SU-DHL-6 (cell line): ENCODE results near the gene MARK3.
"Not testable (repeated sequence)": the region's sequence is repeated elsewhere in the genome, so short reads cannot be mapped to it uniquely, and the experiment has no call there.

Experiments used
- H2AFZ ChIP-seq: fragments of 200-600 bp; sonication (generic); 2 replicates; pipeline ENCODE4 v1.6.1; 2014; ENCODE audit warnings: low read depth, mild to moderate bottlenecking, moderate library complexity, mixed read lengths, antibody characterized with exemption, low read length; ENCODE audit not compliant: severe bottlenecking
- H3F3A ChIP-seq: fragments of 200-600 bp; shearing (Covaris generic); 2 replicates; pipeline ENCODE4 v1.6.0; 2016; ENCODE audit warnings: antibody characterized with exemption, mild to moderate bottlenecking; ENCODE audit not compliant: insufficient read depth
- H3K27ac ChIP-seq: fragments of 200-600 bp; sonication (generic); 2 replicates; pipeline ENCODE4 v1.5.1; 2016; ENCODE audit warnings: low read depth, mild to moderate bottlenecking, low read length, moderate library complexity, mixed read lengths
- H3K27me3 ChIP-seq: fragments of 200-600 bp; sonication (generic), shearing (Covaris generic); 2 replicates; pipeline ENCODE4 v1.6.0; 2014; ENCODE audit warnings: mild to moderate bottlenecking, low read length
- H3K36me3 ChIP-seq: fragments of 200-600 bp; sonication (generic); 2 replicates; pipeline ENCODE4 v1.6.1; 2014; ENCODE audit warnings: mild to moderate bottlenecking, low read length, mixed read lengths
- H3K4me2 ChIP-seq: fragments of 300-600, 200-600 bp; shearing (Covaris generic), sonication (generic); 2 replicates; pipeline ENCODE4 v1.6.0; 2014; ENCODE audit warnings: low read length, low read depth, mild to moderate bottlenecking; ENCODE audit not compliant: poor library complexity, severe bottlenecking
- H3K4me3 ChIP-seq: fragments of 200-600 bp; sonication (generic); 2 replicates; pipeline ENCODE4 v1.5.1; 2014; ENCODE audit warnings: antibody characterized with exemption, low read length, mild to moderate bottlenecking, mixed read lengths; ENCODE audit not compliant: insufficient read depth, poor library complexity, severe bottlenecking
- H3K79me2 ChIP-seq: fragments of 200-600 bp; sonication (generic); 2 replicates; pipeline ENCODE4 v1.6.1; 2014; ENCODE audit warnings: mild to moderate bottlenecking, low read length, moderate library complexity; ENCODE audit not compliant: insufficient read depth
- H3K9ac ChIP-seq: fragments of 200-600 bp; sonication (generic); 2 replicates; pipeline ENCODE4 v1.7.0; 2014; ENCODE audit warnings: mild to moderate bottlenecking, low read length
- H3K9me2 ChIP-seq: fragments of 200-600 bp; sonication (generic); replicated peaks from 2 replicates; pipeline ENCODE4 v1.6.1; 2014; ENCODE audit warnings: low read length; ENCODE audit not compliant: insufficient read depth
- H3K9me3 ChIP-seq: fragments of 200-600 bp; sonication (generic); 2 replicates; pipeline ENCODE4 v1.6.1; 2014; ENCODE audit warnings: low read length, mixed read lengths; ENCODE audit not compliant: insufficient read depth
- H4K20me1 ChIP-seq: fragments of 200-600 bp; sonication (generic); 2 replicates; pipeline ENCODE4 v1.6.1; 2014; ENCODE audit warnings: low read depth, mild to moderate bottlenecking, antibody characterized with exemption, low read length, moderate library complexity, mixed read lengths
- CTCF ChIP-seq: fragments of 200-600 bp; sonication (generic); IDR thresholded peaks from one replicate; pipeline ENCODE4 v1.5.1; 2017; ENCODE audit warnings: antibody characterized with exemption, mild to moderate bottlenecking, low read length, moderate library complexity; ENCODE audit not compliant: insufficient read depth, poor library complexity, severe bottlenecking
- EZH2phosphoT487 ChIP-seq: fragments of 200-600 bp; sonication (generic), shearing (Covaris generic); conservative IDR thresholded peaks from 2 replicates; pipeline ENCODE4 v1.6.1; 2018; ENCODE audit warnings: mild to moderate bottlenecking, antibody characterized with exemption, low read length, moderate library complexity, mixed read lengths

The MARK3 gene

GRCh38 chr14:103509864-103510723, 124.9 kb downstream of the MARK3 start:
- no peak overlapping the region for H3K27ac ChIP-seq
- H3K36me3 ChIP-seq: no peaks in the 10 kb centered on the region
- no peak overlapping the region for H2AFZ ChIP-seq
- H3K79me2 ChIP-seq: no peaks in the 10 kb centered on the region
- H4K20me1 ChIP-seq: no peaks in the 10 kb centered on the region
- no peak overlapping the region for H3K4me2 ChIP-seq
- no peaks in the 10 kb centered on the region for H3K9me3 ChIP-seq
- H3K4me3 ChIP-seq: no peak overlapping the region
- H3K9ac ChIP-seq: no peak overlapping the region
- no peak for TF ChIP-seq CTCF
- no peak for TF ChIP-seq EZH2phosphoT487
- no peaks in the 10 kb centered on the region for H3F3A ChIP-seq
- H3K9me2 ChIP-seq: no peaks in the 10 kb centered on the region
- no peaks in the 10 kb centered on the region for H3K27me3 ChIP-seq

DNA sequence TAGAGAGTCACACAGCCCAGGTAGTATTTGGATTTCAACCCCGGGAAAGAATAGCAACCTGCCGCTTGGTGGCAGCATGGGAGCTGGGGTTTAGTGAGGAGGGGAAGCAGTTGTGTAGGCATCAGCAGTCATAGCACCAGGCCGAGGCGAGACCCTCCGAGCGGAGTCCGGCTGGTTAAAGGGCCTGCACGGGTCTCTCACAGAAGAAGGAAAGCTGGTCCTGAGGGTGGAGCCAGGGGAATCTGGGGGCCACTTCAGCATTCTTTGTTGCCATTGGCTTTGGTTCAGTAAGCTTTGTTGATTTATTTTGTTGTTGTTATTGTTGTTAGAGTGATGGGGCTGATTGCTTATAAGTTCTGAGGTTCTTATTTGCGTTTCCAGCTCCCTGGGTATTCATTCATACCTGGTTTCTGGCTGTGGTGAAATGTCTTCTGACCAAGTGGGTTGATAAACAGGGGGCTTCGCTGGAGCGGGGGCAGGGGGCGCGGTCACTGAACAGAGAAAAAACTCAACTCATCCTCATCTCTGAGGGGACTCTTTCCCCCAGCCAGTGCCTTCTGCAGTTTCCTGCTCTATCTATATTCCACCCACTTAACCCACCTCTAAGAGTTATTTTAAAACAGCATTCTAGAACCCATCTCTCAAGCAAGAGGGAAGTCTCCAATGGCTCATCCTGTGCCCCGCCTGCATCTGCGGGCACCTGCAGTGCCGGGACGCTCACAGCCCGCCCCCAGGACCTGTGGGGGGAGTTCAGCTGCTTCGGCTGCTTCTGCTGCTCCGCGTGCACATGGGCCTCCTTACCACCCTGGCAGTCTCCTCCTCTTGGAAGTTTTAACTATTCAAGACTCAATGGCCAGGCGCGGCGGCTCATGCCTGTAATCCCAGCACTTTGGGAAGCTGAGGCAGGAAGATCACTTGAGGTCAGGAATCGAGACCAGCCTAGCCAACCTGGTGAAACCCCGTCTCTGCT, 125.8 kb downstream of the MARK3 start:
- Histone ChIP-seq H3K9me2 (no peaks in the 10 kb centered on the region), H3K79me2 (no peaks in the 10 kb centered on the region), H3K36me3 (no peaks in the 10 kb centered on the region), H4K20me1 (no peaks in the 10 kb centered on the region), H3K4me3 (no peak overlapping the region), H3K9me3 (no peaks in the 10 kb centered on the region), H3F3A (no peaks in the 10 kb centered on the region), H3K4me2 (no peak overlapping the region), H3K27ac (no peak overlapping the region), H3K9ac (no peak overlapping the region), H2AFZ (no peak overlapping the region), H3K27me3 (no peaks in the 10 kb centered on the region)
- TF ChIP-seq CTCF: no peak
- TF ChIP-seq EZH2phosphoT487: no peak

GRCh38 chr14:103512180-103512579, 127.0 kb downstream of the MARK3 start:
- not testable (repeated sequence) for H3K79me2 ChIP-seq, H4K20me1 ChIP-seq, H3K9me3 ChIP-seq, H3K9me2 ChIP-seq, H3K4me3 ChIP-seq, H3K9ac ChIP-seq, H2AFZ ChIP-seq, H3K27ac ChIP-seq, H3F3A ChIP-seq, H3K27me3 ChIP-seq, H3K36me3 ChIP-seq, H3K4me2 ChIP-seq
